Left lobe of liver (tissue), 2 donors: ENCODE measurements around the gene FSTL3. TPM values are rescaled to one million over a fixed set of nuclear protein-coding genes. Genes with fewer than 3 reads are reported as not detected.
A peak's percentile ranks its signal among the peaks of the same experiment; 100 is the strongest.
"Not testable (repeated sequence)": the region's sequence is repeated elsewhere in the genome, so short reads cannot be mapped to it uniquely, and the experiment has no call there.

Experiments used
- ATAC-seq: fragments of 200-7000 bp; cut with Tn5 transposase; one replicate; pipeline ENCODE4 v1.9.1; 2020; ENCODE audit warnings: mild to moderate bottlenecking, moderate library complexity
- DNase-seq: peaks from one replicate; pipeline ENCODE4 v3.0.0-alpha.2; 2020; ENCODE audit warnings: low spot score
- total RNA-seq: library from RNA; stranded (reverse); gene quantifications from one replicate; pipeline ENCODE4 v1.2.1, GENCODE V29; 2021
- donor health status: DM: no; HTN: no; CAD: no; lungs with moderate emphysema.
- donor health status: DM: no; HTN: yes; CAD: no.

Gene FSTL3
- total RNA-seq, 1 donor from 2014 or later = 4.3 TPM

- peak; percentile 91 for ATAC-seq
- DNase-seq = peak; percentile 100
These were observed 4.3 kb downstream of the FSTL3 start for GRCh38 chr19:680287-681028.

- no peak for ATAC-seq
- peak; percentile 74 for DNase-seq
These were observed 5.1 kb downstream of the FSTL3 start for GRCh38 chr19:681029-682019.

GRCh38 chr19:682678-683320 is 6.6 kb downstream of the FSTL3 start:
- ATAC-seq (no peak), DNase-seq (no peak)

DNA sequence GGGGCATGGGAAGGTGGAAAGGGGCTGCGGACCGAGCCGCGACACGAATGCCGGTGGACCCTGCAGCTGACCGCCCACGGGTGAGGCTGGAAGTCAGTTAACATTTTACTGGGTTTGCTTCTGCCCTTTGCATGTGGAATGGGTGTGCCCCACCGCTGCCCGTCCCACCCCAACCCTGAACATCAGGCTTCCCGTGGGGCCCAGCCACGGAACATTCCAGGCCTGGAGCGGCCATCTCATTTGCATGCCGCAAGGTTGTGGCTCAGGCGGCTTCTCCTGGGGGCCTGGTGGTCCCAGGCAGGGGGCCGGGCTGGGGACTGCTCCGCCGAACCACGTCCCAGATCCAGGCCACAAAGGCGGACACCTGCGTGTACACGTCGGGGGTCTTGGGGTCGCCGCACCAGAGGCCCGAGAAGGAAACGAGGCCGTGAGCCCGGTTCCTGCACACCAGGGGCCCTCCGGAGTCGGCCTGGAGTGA is 9.3 kb downstream of the FSTL3 start:
- no peak for DNase-seq

DNA sequence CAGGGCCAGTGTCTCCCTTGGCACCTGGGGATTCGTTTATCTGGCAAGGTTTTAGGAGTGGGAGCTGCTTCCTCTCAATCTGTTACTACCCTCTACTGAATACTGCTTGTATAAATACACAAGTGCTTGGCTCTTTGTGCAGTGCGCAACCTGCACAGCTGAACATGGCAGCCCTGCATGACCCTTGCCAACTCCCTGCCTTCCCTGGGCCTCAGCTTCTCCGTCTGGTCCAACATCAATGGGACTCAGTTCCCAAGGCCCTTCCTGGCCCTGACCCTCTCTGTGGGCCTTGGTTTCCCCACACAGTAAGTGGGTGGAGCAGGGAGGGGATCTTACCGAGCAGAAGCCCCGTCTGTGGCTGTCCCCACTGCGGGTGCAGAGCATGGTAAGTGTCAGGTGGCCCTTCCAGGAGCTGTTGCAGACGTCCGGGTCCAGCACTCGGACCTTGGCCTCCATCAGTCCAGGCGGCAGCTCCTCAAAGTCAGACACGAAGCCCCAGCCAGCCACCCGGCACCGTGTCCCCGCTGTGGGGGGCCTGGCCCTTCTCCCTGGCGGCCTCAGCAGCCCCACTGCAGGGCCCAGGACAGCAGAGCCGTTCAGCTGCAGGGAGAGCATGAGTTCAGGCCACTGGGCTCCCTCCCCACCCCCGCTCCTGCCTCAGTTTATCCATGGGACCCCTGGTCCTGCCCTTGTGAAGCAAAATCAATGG is 10.6 kb downstream of the FSTL3 start:
- ATAC-seq (no peak), DNase-seq (no peak)

More for the DNA sequence above, 9.3 kb downstream of the FSTL3 start:
- no peak for ATAC-seq

- DNase-seq (no peak), ATAC-seq (no peak)
These were observed 11.5 kb downstream of the FSTL3 start for GRCh38 chr19:687569-688166.

DNA sequence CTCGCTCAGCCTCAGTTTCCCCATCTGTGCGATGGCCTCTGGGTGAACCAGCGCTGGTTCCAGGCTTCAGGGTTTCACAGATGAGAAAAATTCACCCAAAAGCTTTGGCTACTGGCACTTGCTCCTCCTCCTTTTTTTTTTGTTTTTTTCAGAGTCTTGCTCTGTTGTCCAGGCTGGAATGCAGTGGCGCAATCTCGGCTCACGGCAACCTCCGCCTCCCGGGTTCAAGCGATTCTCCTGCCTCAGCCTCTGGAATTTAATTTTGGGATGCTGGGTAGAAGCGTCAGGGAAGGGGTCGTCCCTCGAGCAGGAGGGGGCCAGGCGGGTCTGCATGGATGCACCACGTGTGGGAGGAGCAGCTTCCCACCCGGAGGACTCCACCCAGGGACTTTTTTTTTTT is 12.0 kb downstream of the FSTL3 start:
- ATAC-seq = no peak
- DNase-seq = no peak

DNA sequence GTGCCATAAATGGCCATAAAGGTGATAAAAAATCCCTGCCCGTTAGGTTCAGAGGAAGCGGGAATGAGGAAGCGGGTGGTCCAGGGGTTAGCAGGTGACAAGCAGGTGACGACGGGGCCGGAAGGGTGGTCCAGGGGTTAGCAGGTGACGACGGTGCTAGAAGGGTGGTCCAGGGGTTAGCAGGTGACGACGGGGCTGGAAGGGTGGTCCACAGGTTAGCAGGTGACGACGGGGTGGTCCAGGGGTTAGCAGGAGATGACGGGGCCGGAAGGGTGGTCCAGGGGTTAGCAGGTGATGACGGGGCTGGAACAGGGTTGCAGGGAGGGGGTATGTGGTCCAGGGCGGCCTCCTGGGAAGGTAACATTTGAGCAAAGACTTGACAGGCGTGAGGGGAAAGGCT is 12.8 kb downstream of the FSTL3 start:
- no peak for ATAC-seq

GRCh38 chr19:690203-690602 is 14.0 kb downstream of the FSTL3 start:
- ATAC-seq (no peak), DNase-seq (no peak)

More for the DNA sequence above, 12.8 kb downstream of the FSTL3 start:
- DNase-seq = no peak

GRCh38 chr19:694481-695351 is 18.5 kb downstream of the FSTL3 start:
- ATAC-seq (no peak), DNase-seq (no peak)

GRCh38 chr19:695352-695949 is 19.3 kb downstream of the FSTL3 start, which contains the start of gene PRSS57:
Gene PRSS57, minus strand, starts transcription at chr19:695452. Its CDS starts 22 bp downstream, at chr19:695430.
- DNase-seq (no peak), ATAC-seq (no peak)

- not testable (repeated sequence) for DNase-seq, ATAC-seq
These were observed 22.3 kb downstream of the FSTL3 start for GRCh38 chr19:698529-698928.

- not testable (repeated sequence) for ATAC-seq
These were observed 23.7 kb downstream of the FSTL3 start for GRCh38 chr19:699885-700284.

GRCh38 chr19:702847-703246 is 26.7 kb downstream of the FSTL3 start:
- ATAC-seq, DNase-seq: not testable (repeated sequence)

More at GRCh38 chr19:699885-700284, 23.7 kb downstream of the FSTL3 start:
- not testable (repeated sequence) for DNase-seq

DNA sequence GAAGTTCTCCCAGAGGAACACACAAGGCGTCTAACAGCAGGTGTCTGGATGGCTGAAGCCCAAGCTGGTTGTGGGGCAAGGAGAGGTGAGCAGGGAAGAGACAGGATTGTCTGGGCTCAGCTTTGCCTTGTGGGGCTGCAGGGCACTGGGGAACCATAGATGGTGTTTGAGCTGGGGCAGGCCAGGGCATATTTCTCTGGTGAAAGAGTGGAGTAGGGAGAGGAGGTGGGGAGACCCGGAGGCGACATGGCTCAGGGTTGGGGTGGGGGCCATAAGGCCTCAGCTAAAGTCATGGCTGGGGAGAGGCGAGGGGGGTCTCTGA is 27.1 kb downstream of the FSTL3 start:
- no peak for DNase-seq
- no peak for ATAC-seq

DNA sequence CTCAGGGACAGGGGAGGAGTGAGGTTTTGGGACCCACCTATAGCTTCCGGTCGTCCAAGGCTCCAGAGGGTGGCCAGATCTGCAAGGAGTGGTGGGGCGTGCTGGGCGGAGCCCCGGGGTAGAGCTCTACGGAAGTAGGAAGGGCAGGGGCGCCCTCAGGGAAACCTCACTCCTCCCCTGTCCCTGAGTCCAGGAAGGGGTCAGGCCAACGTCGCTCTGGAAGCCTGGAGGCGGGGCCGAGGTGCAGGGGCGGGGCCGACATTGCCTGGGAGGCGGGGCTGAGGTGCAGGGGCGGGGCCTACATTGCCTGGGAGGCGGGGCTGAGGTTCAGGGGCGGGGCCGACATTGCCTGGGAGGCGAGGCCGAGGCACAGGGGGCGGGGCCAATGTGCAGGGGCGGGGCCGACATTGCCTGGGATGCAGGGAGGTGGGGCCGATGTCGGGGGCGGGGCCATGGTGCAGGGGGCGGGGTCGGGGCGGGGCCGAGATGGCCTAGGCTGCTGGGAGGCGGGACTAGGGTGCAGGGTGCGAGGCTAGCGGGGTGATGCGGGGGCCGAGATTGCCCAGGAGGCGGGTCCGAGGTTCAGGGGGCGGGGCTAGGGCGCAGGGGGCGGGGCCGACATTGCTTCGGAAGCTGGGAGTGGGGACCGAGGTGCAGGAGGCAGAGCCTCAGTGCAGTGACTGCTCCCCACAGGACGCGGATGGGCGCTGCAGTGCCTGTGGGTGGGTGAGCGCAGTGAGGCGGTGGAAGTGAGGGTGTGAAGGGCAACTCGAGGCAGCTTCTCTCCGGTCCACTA is 27.7 kb downstream of the FSTL3 start:
- peak; percentile 78 for ATAC-seq
- peak; percentile 67 for DNase-seq

GRCh38 chr19:704447-704741 is 28.2 kb downstream of the FSTL3 start:
- ATAC-seq = no peak
- no peak for DNase-seq
